K562 (cell line): ENCODE measurements around the gene APCDD1. TPM values are rescaled to one million over a fixed set of nuclear protein-coding genes. Genes with fewer than 3 reads are reported as not detected.

Source experiments
- ATAC-seq: fragments of 200-7000 bp; cut with Tn5 transposase; 3 replicates; pipeline ENCODE4 v1.9.1; 2020; ENCODE audit warnings: moderate library complexity
- BruUV-seq: library from RNA; stranded (reverse); fragments of 400-500 nt; replicated peaks from 2 replicates; lab custom pipeline; 2021; lab: Mats Ljungman, UMichigan
- CTCF ChIA-PET: fragments of 300-600 bp; formaldehyde crosslinking; extraction: SDS; loops from one replicate; lab custom pipeline; 2021; ENCODE audit warnings: low intra/inter-chr PET ratio; lab: Yijun Ruan, JAX
- POLR2A ChIA-PET: fragments of 300-600, 350-650 bp; sonication (Branson Sonifier 250); formaldehyde crosslinking; extraction: SDS; loops from one replicate; lab custom pipeline; 2021; ENCODE audit warnings: antibody characterized with exemption, inconsistent platforms; lab: Yijun Ruan, JAX
- DNase-seq, 4 experiments: peaks; one replicate each; pipeline versions ENCODE4 v3.0.0 to v3.0.0-alpha.2; 2011 to 2018; ENCODE audit warnings: low spot score in 3 of 4, mixed read lengths in 3 of 4; ENCODE audit errors: extremely low read depth in 1 of 4
- FAIRE-seq: peaks from 2 replicates; lab custom pipeline; 2011; peaks lifted over from hg19 to GRCh38; lab: Jason Lieb, UNC
- H2AFZ ChIP-seq: 2 replicates; pipeline ENCODE4 v1.6.0; 2011; ENCODE audit warnings: low read depth, low read length, control low read depth, inconsistent platforms
- H3K27ac ChIP-seq: fragments of 200-600 bp; 3 replicates; pipeline ENCODE4 v1.8.0; 2011; ENCODE audit warnings: low read depth, mild to moderate bottlenecking, control low read depth, inconsistent platforms, low read length, moderate library complexity, mixed read lengths; ENCODE audit errors: extremely low read depth
- H3K27me3 ChIP-seq, 2 experiments: fragments of 300-600 bp in 1 of 2; 2 replicates in 1 of 2; 3 replicates in 1 of 2; pipeline versions ENCODE4 v1.6.0 to v1.8.0; 2011; ENCODE audit warnings: inconsistent platforms in 2 of 2, low read length in 2 of 2, mild to moderate bottlenecking in 1 of 2, mixed read lengths in 1 of 2, moderate library complexity in 1 of 2; ENCODE audit not compliant: control insufficient read depth in 2 of 2, insufficient read depth in 2 of 2
- H3K36me3 ChIP-seq: fragments of 300-600 bp; 3 replicates; pipeline ENCODE4 v1.8.0; 2011; ENCODE audit warnings: mild to moderate bottlenecking, low read length, inconsistent platforms; ENCODE audit not compliant: control insufficient read depth, insufficient read depth
- H3K4me1 ChIP-seq, 2 experiments: fragments of 200-600 bp in 1 of 2; replicated peaks in 1 of 2; 2 replicates in 1 of 2; 3 replicates in 1 of 2; pipeline versions ENCODE4 v1.5.1 to v1.8.0; 2011; ENCODE audit warnings: inconsistent platforms in 2 of 2, low read length in 2 of 2, mild to moderate bottlenecking in 1 of 2, mixed read lengths in 1 of 2, moderate library complexity in 1 of 2; ENCODE audit not compliant: control insufficient read depth in 2 of 2, insufficient read depth in 2 of 2
- H3K4me2 ChIP-seq: 2 replicates; pipeline ENCODE4 v1.6.1; 2011; ENCODE audit warnings: low read length, control low read depth, inconsistent platforms, mixed read lengths; ENCODE audit not compliant: insufficient read depth
- H3K4me3 ChIP-seq: fragments of 200-600 bp; sonication (generic), shearing (Covaris generic); 2 replicates; pipeline ENCODE4 v1.5.1; 2016; ENCODE audit warnings: control low read depth, inconsistent platforms
- H3K79me2 ChIP-seq: fragments of 200-600 bp; 3 replicates; pipeline ENCODE4 v1.8.0; 2011; ENCODE audit warnings: low read length, inconsistent platforms; ENCODE audit not compliant: control insufficient read depth, insufficient read depth
- H3K9ac ChIP-seq, 2 experiments: 2 replicates each; pipeline versions ENCODE4 v1.6.0 to v1.6.1; 2011; ENCODE audit warnings: low read depth in 2 of 2, low read length in 2 of 2, control low read depth in 1 of 2, inconsistent platforms in 1 of 2, mild to moderate bottlenecking in 1 of 2, mixed read lengths in 1 of 2; ENCODE audit not compliant: insufficient read depth in 1 of 2
- H3K9me1 ChIP-seq: one replicate; pipeline ENCODE4 v1.6.0; 2011; ENCODE audit warnings: inconsistent platforms, mild to moderate bottlenecking, low read length, moderate library complexity; ENCODE audit not compliant: control insufficient read depth, insufficient read depth
- H3K9me3 ChIP-seq: replicated peaks from 2 replicates; pipeline ENCODE4 v1.5.1; 2011; ENCODE audit warnings: low read depth, low read length, inconsistent platforms; ENCODE audit not compliant: control insufficient read depth, insufficient read depth
- H4K20me1 ChIP-seq: replicated peaks from 2 replicates; pipeline ENCODE4 v1.6.1; 2011; ENCODE audit warnings: low read length, inconsistent platforms, mixed read lengths; ENCODE audit not compliant: control insufficient read depth, insufficient read depth
- ARID3B ChIP-seq: fragments of 250-450 bp; sonication (Bioruptor Pico); IDR thresholded peaks from 2 replicates; pipeline ENCODE4 v1.4.0; 2020; ENCODE audit warnings: borderline replicate concordance
- ATF6 ChIP-seq: sonication (generic); formaldehyde crosslinking; IDR thresholded peaks from 2 replicates; pipeline ENCODE4 v1.4.0; 2020; ENCODE audit warnings: mild to moderate bottlenecking, missing genetic modification reagents
- BCOR ChIP-seq: fragments of 450-650 bp; IDR thresholded peaks from 2 replicates; pipeline ENCODE4 v1.6.1; 2016
- E2F5 ChIP-seq: sonication (generic); formaldehyde crosslinking; IDR thresholded peaks from 2 replicates; pipeline ENCODE4 v1.8.0; 2022; ENCODE audit warnings: mild to moderate bottlenecking, missing genetic modification reagents
- HDAC3 ChIP-seq: fragments of 450-650 bp; IDR thresholded peaks from 2 replicates; pipeline ENCODE4 v1.6.1; 2018; ENCODE audit warnings: borderline replicate concordance, mild to moderate bottlenecking, moderate library complexity; ENCODE audit not compliant: partially characterized antibody
- HNRNPUL1 ChIP-seq: fragments of 200-400 bp; formaldehyde crosslinking; IDR thresholded peaks from 2 replicates; pipeline ENCODE4 v1.6.1; 2017; ENCODE audit warnings: low read length
- IRF1 ChIP-seq: sonication (generic); formaldehyde crosslinking; IDR thresholded peaks from 2 replicates; pipeline ENCODE4 v1.8.0; 2022; ENCODE audit warnings: missing genetic modification reagents, mild to moderate bottlenecking, borderline replicate concordance
- MTA3 ChIP-seq: fragments of 450-650 bp; formaldehyde crosslinking; IDR thresholded peaks from 2 replicates; pipeline ENCODE4 v1.6.1; 2017; ENCODE audit warnings: mild to moderate bottlenecking, borderline replicate concordance
- PTRF ChIP-seq: fragments of 450-650 bp; IDR thresholded peaks from 2 replicates; pipeline ENCODE4 v1.6.1; 2016; ENCODE audit warnings: mild to moderate bottlenecking, missing genetic modification characterization, missing compliant biosample characterization
- RHOXF2B ChIP-seq: fragments of 250-450 bp; sonication (Bioruptor Pico); conservative IDR thresholded peaks from 2 replicates; pipeline ENCODE4 v1.5.1; 2021
- SMARCA5 ChIP-seq: fragments of 450-650 bp; IDR thresholded peaks from 2 replicates; pipeline ENCODE4 v1.6.1; 2016
- TEAD1 ChIP-seq, 2 experiments: fragments of 450-650 bp in 1 of 2; sonication (generic) in 1 of 2; formaldehyde crosslinking; IDR thresholded peaks; 2 replicates each; pipeline versions ENCODE4 v1.4.0 to v1.8.0; 2020 to 2022; ENCODE audit warnings: mild to moderate bottlenecking in 2 of 2, missing genetic modification reagents in 1 of 2
- ZFPM2 ChIP-seq: fragments of 250-450 bp; sonication (Bioruptor Pico); IDR thresholded peaks from 2 replicates; pipeline ENCODE4 v1.5.1; 2022; ENCODE audit warnings: mild to moderate bottlenecking
- ZNF644 ChIP-seq: fragments of 200-800 bp; sonication (Bioruptor generic); IDR thresholded peaks from 2 replicates; pipeline ENCODE4 v1.6.1; 2016; ENCODE audit warnings: low read depth, missing genetic modification characterization, missing compliant biosample characterization
- WGBS: fragments of 100-300 bp; shearing (Covaris generic); methylation state at CpG from one replicate; pipeline ENCODE4 v1.1.6; 2016; ENCODE audit warnings: low coverage, mixed read lengths; ENCODE audit not compliant: insufficient coverage; ENCODE audit errors: missing lambda C conversion rate; 5-methylcytosine and 5-hydroxymethylcytosine counted together
- in situ Hi-C: fragments of 300-500 bp; cut with MboI; formaldehyde crosslinking; loops from 4 replicates; pipeline ENCODE4 v1.15.0; 2018; ENCODE audit warnings: inconsistent platforms, mixed read lengths
- intact Hi-C: fragments of 100-400 bp; cut with micrococcal nuclease; formaldehyde crosslinking; loops from 2 replicates; pipeline ENCODE4 v1.14.2; 2022
- polyA plus RNA-seq, 8 experiments: library from polyadenylated mRNA; depleted of rRNA in 4 of 8; stranded (reverse) in 5 of 8; unstranded in 3 of 8; fragments of >200 nt; fragmentation: Nextera tagmentation in 2 of 8; fragmentation: Illumina TruSeq in 1 of 8; extraction: Ambion mirVana in 2 of 8; extraction: Trizol in 1 of 8; gene quantifications; 2 replicates each; pipeline versions ENCODE4 v1.2.1 to v1.2.3, GENCODE V29; 2011 to 2014; ENCODE audit warnings: inconsistent platforms in 1 of 8, missing spikeins in 1 of 8
- total RNA-seq, 7 experiments: library from RNA; depleted of rRNA in 6 of 7; stranded (reverse); fragments of >200 nt in 6 of 7; fragmentation: Illumina TruSeq in 2 of 7; extraction: Trizol in 2 of 7; gene quantifications; 2 replicates each; pipeline versions ENCODE4 v1.2.1 to v1.2.3, GENCODE V29; 2011 to 2021; ENCODE audit warnings: low replicate concordance in 1 of 7

Gene APCDD1
- total and polyA plus RNA-seq, 9 of the 15 experiments (the other 6 are each of a cell fraction or from before 2014, with no cell fraction given): 0.07 TPM; not detected in 8

GRCh38 chr18:10519999-10520935, 65.8 kb downstream of the APCDD1 start:
- intact Hi-C loops (loop anchor here (1.0 to 10.0 kb wide), 3 partner anchors 533 to 815 kb away; partner anchors contain the start of gene RAB31), in situ Hi-C loops (loop anchor here (5.0 kb wide), 1 partner anchor 548 kb away; no protein-coding TSS in a partner anchor)
- H3K4me3 ChIP-seq: no peak overlapping the region
- WGBS: 7% methylated on average over 17 of the region's 17 CpGs
- CTCF ChIA-PET: interaction anchor here (0.6 to 2.1 kb wide), 2 partner anchors 517 to 549 kb away, joined by 3 to 12 read pairs; no protein-coding TSS in a partner anchor
- peak overlapping the region; percentile 52 for H3K4me2 ChIP-seq
- ATAC-seq (peak; percentile 97), FAIRE-seq (peak; percentile 91), DNase-seq (peak; percentile 72 to 89 (median 74))
- no peaks in the 10 kb centered on the region for H3K9me3 ChIP-seq
- no peak overlapping the region for H3K9ac ChIP-seq
- POLR2A ChIA-PET: interaction anchor here (0.7 to 1.3 kb wide), 2 partner anchors 9 to 500 kb away, joined by 3 read pairs; no protein-coding TSS in a partner anchor
- no peaks in the 10 kb centered on the region for H3K36me3 ChIP-seq
- no peaks in the 10 kb centered on the region for H3K79me2 ChIP-seq
- no peaks in the 10 kb centered on the region for H3K9me1 ChIP-seq
- no peak overlapping the region for H3K27ac ChIP-seq
- BruUV-seq: no TSS peak
- no peaks in the 10 kb centered on the region for H4K20me1 ChIP-seq
- peak overlapping the region; percentile 82 for H2AFZ ChIP-seq
- H3K27me3 ChIP-seq: peaks cover 13 to 33% of the 10 kb centered on the region in 2 experiments; a peak in 4 of 5 replicates
- H3K4me1 ChIP-seq: peaks cover 0 to 4% of the 10 kb centered on the region in 2 experiments; a peak in 1 of 5 replicates
- TF ChIP-seq BCOR (peak; percentile 77), RHOXF2B (CRISPR knock-in tag) (no peak), TEAD1 (CRISPR knock-in tag; IDR thresholded peaks at IDR 0.05) (0 out of 4 replicates have a peak, but pooled peaks of 1 of the 2 experiments have one; percentile 30), ZNF644 (tag) (no peak), ARID3B (CRISPR knock-in tag) (no peak), PTRF (no peak), IRF1 (CRISPR knock-in tag) (no peak), MTA3 (no peak), ATF6 (CRISPR knock-in tag) (no peak), SMARCA5 (peak; percentile 27; the same call in 1 of the 2 replicates), E2F5 (no peak), ZFPM2 (no peak), HDAC3 (no peak), HNRNPUL1 (no peak)
